OCI-LY7 (cell line): ENCODE data around the gene PDXK. TPM values are rescaled to one million over a fixed set of nuclear protein-coding genes. Genes with fewer than 3 reads are reported as not detected.

ENCODE experiments used
- BruUV-seq: library from RNA; stranded (reverse); fragments of 400-500 nt; replicated peaks from 2 replicates; lab custom pipeline; 2021; lab: Mats Ljungman, UMichigan
- CTCF ChIA-PET: fragments of 300-600 bp; sonication (Branson Sonifier 250); formaldehyde crosslinking; loops from one replicate; lab custom pipeline; 2022; ENCODE audit warnings: antibody characterized with exemption; ENCODE audit not compliant: unreplicated experiment; lab: Charles Lee
- POLR2A ChIA-PET: fragments of 300-600 bp; sonication (Branson Sonifier 250); formaldehyde crosslinking; loops from one replicate; lab custom pipeline; 2022; ENCODE audit warnings: antibody characterized with exemption; lab: Charles Lee
- DNase-seq: peaks from one replicate; pipeline ENCODE4 v3.0.0-alpha.2; 2015; ENCODE audit warnings: low spot score
- H2AFZ ChIP-seq: fragments of 200-600 bp; sonication (generic), shearing (Covaris generic); 2 replicates; pipeline ENCODE4 v1.6.1; 2014; ENCODE audit warnings: mild to moderate bottlenecking, antibody characterized with exemption, low read length, moderate library complexity
- H3K27ac ChIP-seq: fragments of 200-600 bp; sonication (generic); 2 replicates; pipeline ENCODE4 v1.5.1; 2014; ENCODE audit warnings: mixed run types, low read depth, mild to moderate bottlenecking, moderate library complexity, low read length, inconsistent platforms; ENCODE audit not compliant: poor library complexity, severe bottlenecking
- H3K36me3 ChIP-seq: fragments of 200-600 bp; sonication (generic); 2 replicates; pipeline ENCODE4 v1.6.1; 2014; ENCODE audit warnings: mild to moderate bottlenecking, antibody characterized with exemption, low read length, moderate library complexity, mixed read lengths; ENCODE audit not compliant: insufficient read depth
- H3K4me1 ChIP-seq: fragments of 200-600 bp; sonication (generic); 2 replicates; pipeline ENCODE4 v1.5.1; 2014; ENCODE audit warnings: mild to moderate bottlenecking, low read length; ENCODE audit not compliant: insufficient read depth, poor library complexity, severe bottlenecking
- H3K4me2 ChIP-seq: fragments of 200-600 bp; sonication (generic); 2 replicates; pipeline ENCODE4 v1.6.1; 2014; ENCODE audit warnings: mild to moderate bottlenecking, low read length
- H3K4me3 ChIP-seq: fragments of 200-600 bp; sonication (generic); 2 replicates; pipeline ENCODE4 v1.5.1; 2014; ENCODE audit warnings: mild to moderate bottlenecking, low read depth, low read length; ENCODE audit not compliant: poor library complexity, severe bottlenecking
- H3K79me2 ChIP-seq: fragments of 200-600 bp; sonication (generic); 2 replicates; pipeline ENCODE4 v1.6.1; 2016; ENCODE audit warnings: low read depth, mild to moderate bottlenecking, low read length, moderate library complexity, mixed read lengths; ENCODE audit not compliant: insufficient read depth
- H3K9me2 ChIP-seq: fragments of 200-600 bp; sonication (generic); 2 replicates; pipeline ENCODE4 v1.6.1; 2016; ENCODE audit warnings: mild to moderate bottlenecking, low read length, mixed read lengths; ENCODE audit not compliant: insufficient read depth
- H3K9me3 ChIP-seq: fragments of 200-600 bp; sonication (generic); 2 replicates; pipeline ENCODE4 v1.6.1; 2014; ENCODE audit warnings: mild to moderate bottlenecking, mixed run types, low read length, mixed read lengths
- H4K20me1 ChIP-seq: fragments of 200-600 bp; sonication (generic); 2 replicates; pipeline ENCODE4 v1.6.1; 2014; ENCODE audit warnings: mild to moderate bottlenecking, antibody characterized with exemption, low read length, moderate library complexity, mixed read lengths; ENCODE audit not compliant: insufficient read depth
- CTCF ChIP-seq: fragments of 200-600 bp; sonication (generic); conservative IDR thresholded peaks from 2 replicates; pipeline ENCODE4 v1.5.1; 2014; ENCODE audit warnings: mild to moderate bottlenecking, antibody characterized with exemption, low read length, moderate library complexity, mixed read lengths
- EZH2phosphoT487 ChIP-seq: fragments of 200-600 bp; sonication (generic); IDR thresholded peaks from 2 replicates; pipeline ENCODE4 v1.6.1; 2018; ENCODE audit warnings: low read depth, borderline replicate concordance, mild to moderate bottlenecking, mixed run types, antibody characterized with exemption, low read length, moderate library complexity, mixed read lengths
- intact Hi-C: fragments of 100-400 bp; cut with micrococcal nuclease; formaldehyde crosslinking; loops from one replicate; pipeline ENCODE4 v1.10.0; 2022; ENCODE audit not compliant: unreplicated experiment
- total RNA-seq, 2 experiments: library from RNA; depleted of rRNA in 1 of 2; stranded (reverse); fragments of >200 nt in 1 of 2; shearing (Covaris generic) in 1 of 2; gene quantifications; 2 replicates each; pipeline ENCODE4 v1.2.3, GENCODE V29; 2014 to 2022

The PDXK gene
- total RNA-seq, 2 experiments from 2014 or later, result 32.8 to 67.0 TPM

GRCh38 chr21:43737158-43737950 is 18.4 kb downstream of the PDXK start:
- TF ChIP-seq EZH2phosphoT487 (no peak), CTCF (no peak)
- Histone ChIP-seq H2AFZ (no peak overlapping the region), H3K9me3 (no peaks in the 10 kb centered on the region), H4K20me1 (no peaks in the 10 kb centered on the region), H3K36me3 (0 out of 2 replicates have a peak, but pooled peaks cover 3% of the 10 kb centered on the region), H3K4me2 (no peak overlapping the region), H3K4me1 (no peaks in the 10 kb centered on the region), H3K27ac (no peak overlapping the region), H3K4me3 (no peak overlapping the region), H3K79me2 (no peaks in the 10 kb centered on the region), H3K9me2 (no peaks in the 10 kb centered on the region)
- no TSS peak for BruUV-seq
- no peak for DNase-seq
- POLR2A ChIA-PET, result no interaction called here
- intact Hi-C loops, result no loop called here
- CTCF ChIA-PET, result interaction anchor here (0.5 kb wide), 1 partner anchor 27 kb away, joined by 4 read pairs; no protein-coding TSS in a partner anchor

DNA sequence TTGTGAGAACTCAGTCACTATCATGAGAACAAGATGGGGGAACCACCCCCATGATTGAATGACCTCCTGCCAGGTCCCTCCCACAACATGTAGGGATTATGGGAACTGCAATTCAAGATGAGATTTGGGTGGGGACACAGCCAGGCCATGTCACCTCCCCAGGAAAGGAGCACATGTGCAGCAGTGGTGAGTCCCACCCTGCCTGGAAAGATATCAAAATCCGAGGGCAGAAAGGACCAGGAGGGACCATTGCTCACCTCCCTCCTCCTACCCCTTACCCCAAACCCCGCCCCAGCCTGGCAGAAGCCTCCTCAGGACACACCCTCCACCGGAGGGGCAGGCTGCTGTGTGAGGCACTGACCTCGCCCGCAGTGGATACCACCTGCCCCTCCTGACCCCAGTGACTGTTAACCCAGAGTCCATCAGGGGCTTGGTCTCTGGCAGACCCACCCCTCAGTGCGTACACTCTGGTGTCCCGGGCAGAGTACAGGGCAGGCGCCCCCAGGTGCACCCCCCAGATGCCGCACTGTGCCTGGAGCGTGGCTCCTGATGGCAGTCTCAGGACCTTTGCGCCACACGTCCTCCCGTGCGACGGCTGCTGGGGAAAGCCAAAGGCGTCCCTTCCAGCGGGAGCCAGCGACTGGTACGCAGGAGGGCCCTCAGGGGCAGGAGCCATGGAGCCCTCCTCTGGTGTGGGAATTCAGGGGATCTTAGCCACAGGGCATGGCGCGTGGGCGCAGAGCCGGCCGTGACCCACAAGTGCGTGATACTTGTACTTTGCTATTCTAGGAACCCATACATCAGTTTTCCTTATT is 20.9 kb downstream of the PDXK start:
- Histone ChIP-seq H3K9me3 (no peaks in the 10 kb centered on the region), H4K20me1 (no peaks in the 10 kb centered on the region), H3K27ac (no peak overlapping the region), H3K79me2 (no peaks in the 10 kb centered on the region), H3K4me1 (no peaks in the 10 kb centered on the region), H3K36me3 (peaks cover 15% of the 10 kb centered on the region), H3K4me2 (no peak overlapping the region), H3K9me2 (no peaks in the 10 kb centered on the region), H3K4me3 (no peak overlapping the region), H2AFZ (no peak overlapping the region)
- no TSS peak for BruUV-seq
- intact Hi-C loops, result no loop called here
- POLR2A ChIA-PET, result no interaction called here
- DNase-seq, result no peak
- TF ChIP-seq EZH2phosphoT487 (no peak), CTCF (no peak)
- CTCF ChIA-PET, result no interaction called here
